RWPE1 (cell line): Measurements from ENCODE around the gene ACOT9.
"Not testable (repeated sequence)": the region's sequence is repeated elsewhere in the genome, so short reads cannot be mapped to it uniquely, and the experiment has no call there.

Experiments used
- CTCF ChIA-PET: fragments of 350-600 bp; sonication (Branson Sonifier 250); formaldehyde crosslinking; extraction: SDS; loops from one replicate; lab custom pipeline; 2021; lab: Yijun Ruan, JAX
- POLR2A ChIA-PET: fragments of 400-600 bp; formaldehyde crosslinking; extraction: SDS; loops from one replicate; lab custom pipeline; 2020; ENCODE audit warnings: antibody characterized with exemption; ENCODE audit not compliant: low non-redundant PET; lab: Yijun Ruan, JAX
- DNase-seq: peaks from one replicate; pipeline ENCODE4 v3.0.0; 2012; ENCODE audit warnings: low spot score
- H3K27ac ChIP-seq: fragments of 450-650 bp; 2 replicates; pipeline ENCODE4 v1.5.1; 2017
- TF ChIP-seq, protein P1 (sequence below): fragments of 450-650 bp; conservative IDR thresholded peaks from 2 replicates; pipeline ENCODE4 v1.5.1; 2017; ENCODE audit warnings: low read depth, mild to moderate bottlenecking

ACOT9 gene

DNA sequence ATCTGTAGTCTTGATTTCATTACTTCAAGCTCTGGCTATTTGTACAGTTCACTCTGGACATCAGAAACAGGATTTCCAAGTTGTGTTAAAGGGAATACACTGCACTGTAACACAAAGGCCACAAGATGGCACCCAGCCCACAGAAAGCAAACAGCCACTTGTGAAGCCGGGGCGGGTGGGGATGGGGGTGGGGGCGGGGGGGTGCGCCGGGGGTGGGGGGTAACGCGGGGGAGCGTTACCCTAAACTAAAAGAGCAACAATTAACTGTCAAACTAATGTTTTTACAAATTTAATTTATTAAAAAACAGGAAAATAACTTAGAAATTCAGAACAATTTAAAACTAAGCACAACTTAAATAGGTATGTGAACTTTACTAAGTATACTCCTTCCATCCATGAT lies 48.5 kb downstream of the ACOT9 start:
- TF ChIP-seq, protein P1, sequence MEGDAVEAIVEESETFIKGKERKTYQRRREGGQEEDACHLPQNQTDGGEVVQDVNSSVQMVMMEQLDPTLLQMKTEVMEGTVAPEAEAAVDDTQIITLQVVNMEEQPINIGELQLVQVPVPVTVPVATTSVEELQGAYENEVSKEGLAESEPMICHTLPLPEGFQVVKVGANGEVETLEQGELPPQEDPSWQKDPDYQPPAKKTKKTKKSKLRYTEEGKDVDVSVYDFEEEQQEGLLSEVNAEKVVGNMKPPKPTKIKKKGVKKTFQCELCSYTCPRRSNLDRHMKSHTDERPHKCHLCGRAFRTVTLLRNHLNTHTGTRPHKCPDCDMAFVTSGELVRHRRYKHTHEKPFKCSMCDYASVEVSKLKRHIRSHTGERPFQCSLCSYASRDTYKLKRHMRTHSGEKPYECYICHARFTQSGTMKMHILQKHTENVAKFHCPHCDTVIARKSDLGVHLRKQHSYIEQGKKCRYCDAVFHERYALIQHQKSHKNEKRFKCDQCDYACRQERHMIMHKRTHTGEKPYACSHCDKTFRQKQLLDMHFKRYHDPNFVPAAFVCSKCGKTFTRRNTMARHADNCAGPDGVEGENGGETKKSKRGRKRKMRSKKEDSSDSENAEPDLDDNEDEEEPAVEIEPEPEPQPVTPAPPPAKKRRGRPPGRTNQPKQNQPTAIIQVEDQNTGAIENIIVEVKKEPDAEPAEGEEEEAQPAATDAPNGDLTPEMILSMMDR = peak; percentile 46
- CTCF ChIA-PET = interaction anchor here (0.6 to 1.1 kb wide), 3 partner anchors 16 to 207 kb away, joined by 3 to 5 read pairs (median 4); no protein-coding TSS in a partner anchor
- H3K27ac ChIP-seq = no peak overlapping the region
- peak; percentile 44 for DNase-seq
- POLR2A ChIA-PET = no interaction called here

DNA sequence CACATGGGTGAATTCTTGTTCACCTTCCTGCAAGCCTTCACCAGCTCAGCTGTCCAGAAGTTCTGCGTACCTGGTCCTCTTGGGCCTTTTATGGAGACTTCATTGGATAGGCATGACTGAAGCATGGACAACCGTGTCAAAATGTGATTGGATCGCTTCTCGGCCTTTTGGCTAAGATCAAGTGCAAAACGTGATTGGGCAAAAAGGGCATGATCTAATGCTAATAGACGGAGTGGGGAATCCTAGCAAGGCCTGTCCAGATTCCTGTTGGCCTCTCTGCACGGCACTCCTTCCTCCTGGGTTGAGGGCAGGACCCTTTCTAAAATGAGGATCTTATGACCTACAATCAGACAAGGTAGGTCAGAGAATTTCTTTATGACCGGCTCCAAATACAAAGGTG lies 50.9 kb downstream of the ACOT9 start:
- CTCF ChIA-PET = interaction anchor here (1.1 kb wide), 1 partner anchor 210 kb away, joined by 5 read pairs; no protein-coding TSS in a partner anchor
- POLR2A ChIA-PET = no interaction called here
- TF ChIP-seq, protein P1 = no peak
- DNase-seq = no peak
- H3K27ac ChIP-seq = no peak overlapping the region

DNA sequence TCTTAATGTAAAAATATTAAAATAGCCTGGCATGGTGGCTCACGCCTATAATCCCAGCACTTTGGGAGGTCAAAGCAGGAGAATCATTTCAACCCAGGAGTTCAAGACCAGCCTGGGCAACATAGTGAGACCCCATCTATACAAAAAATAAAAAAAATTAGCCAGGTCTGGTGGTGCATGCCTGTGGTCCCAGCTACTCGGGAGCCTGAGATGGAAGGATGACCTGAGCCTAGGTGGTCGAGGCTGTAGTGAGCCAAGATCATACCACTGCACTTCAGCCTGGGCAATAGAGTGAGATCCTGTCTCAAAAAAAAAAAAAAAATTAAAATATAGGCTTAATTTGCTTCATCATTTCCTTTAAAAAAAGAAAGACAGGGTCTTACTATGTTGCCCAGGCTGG lies 66.6 kb downstream of the ACOT9 start:
- CTCF ChIA-PET = not testable (repeated sequence)

DNA sequence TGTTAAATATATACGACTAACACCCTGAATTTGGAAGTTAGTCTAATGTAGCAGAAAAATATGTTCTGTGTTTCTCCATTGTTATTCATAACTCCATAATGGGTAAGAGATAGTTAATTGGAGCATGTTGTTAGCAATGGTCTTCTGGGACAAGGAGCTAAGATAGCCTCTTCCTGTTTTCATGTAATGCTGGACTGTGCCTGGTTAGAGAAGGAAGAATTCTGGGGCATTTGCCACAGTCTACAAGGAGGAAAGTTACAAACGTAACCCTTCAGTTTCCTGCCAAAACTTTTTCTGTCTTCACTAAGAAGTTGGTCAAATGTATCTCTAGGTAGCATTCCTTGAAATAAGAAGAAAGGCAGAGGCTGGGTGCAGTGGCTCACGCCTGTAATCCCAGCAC lies 70.0 kb downstream of the ACOT9 start:
- no peak for DNase-seq
- TF ChIP-seq, protein P1 = no peak
- CTCF ChIA-PET = no interaction called here
- H3K27ac ChIP-seq = no peak overlapping the region
- POLR2A ChIA-PET = no interaction called here

More for the DNA sequence above, 66.6 kb downstream of the ACOT9 start:
- POLR2A ChIA-PET, H3K27ac ChIP-seq, DNase-seq: not testable (repeated sequence)

DNA sequence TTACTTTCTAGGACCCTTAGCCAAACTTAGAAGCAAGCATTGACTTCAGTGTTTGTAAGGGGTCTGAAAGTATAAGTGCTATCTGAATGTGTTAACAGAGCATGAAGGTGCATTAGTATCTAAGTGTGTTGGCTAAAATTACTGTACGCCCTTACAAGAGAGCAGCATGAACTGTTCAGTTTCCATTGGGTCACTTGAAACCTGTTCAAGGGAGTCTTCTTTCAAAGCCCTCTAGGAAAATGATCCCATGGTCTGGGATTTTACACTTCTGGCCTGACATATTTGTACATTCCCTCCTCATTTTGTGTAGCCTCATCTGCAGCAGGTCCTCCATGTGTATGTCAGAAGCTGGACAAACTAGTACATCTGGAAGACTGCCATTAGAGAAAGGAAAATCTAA lies 72.5 kb downstream of the ACOT9 start:
- POLR2A ChIA-PET = no interaction called here
- CTCF ChIA-PET = no interaction called here

DNA sequence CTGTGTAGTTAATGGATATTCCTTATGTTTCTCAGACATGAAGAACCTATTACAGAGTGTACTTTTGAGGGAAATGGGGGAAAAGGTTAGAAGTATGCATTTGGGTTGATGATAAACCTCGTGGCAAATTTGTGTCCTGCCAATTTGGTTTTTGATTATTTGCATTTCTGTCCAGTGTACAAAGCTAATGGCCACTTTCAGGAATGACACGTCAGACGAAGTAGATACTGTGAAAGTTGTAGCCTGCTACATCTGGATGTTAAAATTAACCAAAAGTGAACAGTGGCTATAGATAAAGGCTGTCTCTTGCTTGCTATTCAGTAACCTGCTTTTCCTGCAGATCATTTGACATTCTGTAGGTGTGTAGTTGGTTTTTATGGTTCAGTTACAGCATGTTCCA lies 74.7 kb downstream of the ACOT9 start:
- ChIA-PET CTCF (no interaction called here), POLR2A (no interaction called here)
- TF ChIP-seq, protein P1 = no peak
- DNase-seq = no peak
- no peak overlapping the region for H3K27ac ChIP-seq

More for the DNA sequence above, 72.5 kb downstream of the ACOT9 start:
- no peak overlapping the region for H3K27ac ChIP-seq
- TF ChIP-seq, protein P1 = no peak
- no peak for DNase-seq

DNA sequence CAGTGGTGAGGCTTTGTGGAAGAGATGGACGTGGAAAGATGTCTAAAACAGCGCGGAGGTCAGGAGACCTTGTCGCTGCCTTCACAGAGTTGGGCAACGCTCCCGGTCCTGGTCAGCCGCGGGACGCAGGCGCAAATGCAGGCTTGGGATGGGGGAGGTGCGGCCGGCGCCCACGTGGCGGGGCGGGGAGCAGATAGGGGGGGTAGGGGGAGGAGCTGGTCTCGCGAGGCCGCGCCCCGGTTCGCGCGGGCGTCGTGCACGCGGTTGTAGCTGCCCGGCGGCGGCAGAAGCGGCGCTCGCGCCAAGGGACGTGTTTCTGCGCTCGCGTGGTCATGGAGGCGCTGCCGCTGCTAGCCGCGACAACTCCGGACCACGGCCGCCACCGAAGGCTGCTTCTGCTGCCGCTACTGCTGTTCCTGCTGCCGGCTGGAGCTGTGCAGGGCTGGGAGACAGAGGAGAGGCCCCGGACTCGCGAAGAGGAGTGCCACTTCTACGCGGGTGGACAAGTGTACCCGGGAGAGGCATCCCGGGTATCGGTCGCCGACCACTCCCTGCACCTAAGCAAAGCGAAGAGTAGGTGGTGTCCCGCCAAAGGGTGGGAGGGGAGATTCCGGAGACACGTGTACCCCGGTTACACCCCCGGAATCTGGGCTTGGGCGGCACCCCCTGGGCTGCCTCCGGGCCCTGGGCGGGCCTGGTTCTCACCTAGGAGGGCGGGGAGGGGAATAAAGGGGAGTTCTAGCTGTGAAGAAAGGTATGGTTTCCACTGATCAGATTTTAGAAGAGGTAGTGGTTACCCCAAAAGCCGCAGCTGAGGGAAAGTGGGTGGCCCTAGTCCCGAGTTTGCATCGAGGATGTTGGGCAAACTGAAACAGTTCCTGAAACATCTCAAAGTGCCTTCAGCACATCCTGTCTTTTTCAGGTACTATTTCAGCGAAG lies 75.6 kb downstream of the ACOT9 start, which contains the start of gene PRDX4:
Gene PRDX4 (plus strand): TSS at position 255 of the 939 bp plus-strand sequence. CDS start 78 bp downstream, at position 333.
- H3K27ac ChIP-seq = peak within 1 kb of the TSS; percentile 85
- TF ChIP-seq, protein P1 = no peak
- ChIA-PET POLR2A (interaction anchor here (0.6 kb wide), 1 partner anchor 121 kb away, joined by 3 read pairs; no protein-coding TSS in a partner anchor), CTCF (no interaction called here)
- peak; percentile 79 for DNase-seq
